HepG2 (cell line): Measurements from ENCODE around the gene ATP6V0E2. TPM values are rescaled to one million over a fixed set of nuclear protein-coding genes. Genes with fewer than 3 reads are reported as not detected.

Experiments
- CHD2 ChIP-seq: IDR thresholded peaks from 2 replicates; pipeline ENCODE4 v1.6.1; 2011; ENCODE audit warnings: low read depth, low read length, improper control_type of control experiment
- CSRNP1 ChIP-seq: sonication (generic); formaldehyde crosslinking; IDR thresholded peaks from 2 replicates; pipeline ENCODE4 v1.8.1; 2023; ENCODE audit warnings: mild to moderate bottlenecking, missing genetic modification reagents
- CTCF ChIP-seq: sonication (generic); formaldehyde crosslinking; IDR thresholded peaks from 2 replicates; pipeline ENCODE4 v1.5.0; 2020; ENCODE audit warnings: mild to moderate bottlenecking, missing genetic modification reagents, moderate library complexity
- EZH2 ChIP-seq: conservative IDR thresholded peaks from 2 replicates; pipeline ENCODE4 v1.6.1; 2012; ENCODE audit warnings: mild to moderate bottlenecking, low read depth, low read length, moderate library complexity
- GLMP ChIP-seq: sonication (generic); formaldehyde crosslinking; IDR thresholded peaks from 2 replicates; pipeline ENCODE4 v1.9.0; 2021; ENCODE audit warnings: missing genetic modification reagents, mild to moderate bottlenecking, borderline replicate concordance
- HMGXB4 ChIP-seq, 2 experiments: sonication (generic) in 1 of 2; formaldehyde crosslinking in 1 of 2; IDR thresholded peaks; 2 replicates each; pipeline versions ENCODE4 v1.4.0 to v1.6.1; 2018 to 2020; ENCODE audit warnings: missing genetic modification reagents in 2 of 2, borderline replicate concordance in 1 of 2, low read depth in 1 of 2, mild to moderate bottlenecking in 1 of 2, missing biosample characterization in 1 of 2
- MATR3 ChIP-seq: sonication (generic); formaldehyde crosslinking; IDR thresholded peaks from 2 replicates; pipeline ENCODE4 v1.4.0; 2020; ENCODE audit warnings: missing genetic modification reagents
- MTA3 ChIP-seq: sonication (generic); formaldehyde crosslinking; IDR thresholded peaks from 2 replicates; pipeline ENCODE4 v1.4.0; 2020; ENCODE audit warnings: missing genetic modification reagents
- NFATC3 ChIP-seq: sonication (generic); formaldehyde crosslinking; IDR thresholded peaks from 2 replicates; pipeline ENCODE4 v1.5.1; 2020; ENCODE audit warnings: mild to moderate bottlenecking, missing genetic modification reagents
- PITX1 ChIP-seq: sonication (generic); formaldehyde crosslinking; IDR thresholded peaks from 2 replicates; pipeline ENCODE4 v1.5.1; 2020; ENCODE audit warnings: mild to moderate bottlenecking, missing genetic modification reagents
- SSRP1 ChIP-seq: IDR thresholded peaks from 2 replicates; pipeline ENCODE4 v1.6.1; 2016; ENCODE audit warnings: control low read depth
- TEAD3 ChIP-seq: optimal IDR thresholded peaks from 2 replicates; pipeline ENCODE3; 2016; ENCODE audit warnings: borderline replicate concordance
- ZBTB46 ChIP-seq: sonication (generic); formaldehyde crosslinking; IDR thresholded peaks from 2 replicates; pipeline ENCODE4 v1.4.0; 2020; ENCODE audit warnings: mild to moderate bottlenecking, missing genetic modification reagents, borderline replicate concordance
- ZNF557 ChIP-seq: sonication (generic); formaldehyde crosslinking; IDR thresholded peaks from 2 replicates; pipeline ENCODE4 v1.4.0; 2020; ENCODE audit warnings: missing genetic modification reagents
- ZNF589 ChIP-seq: sonication (generic); formaldehyde crosslinking; conservative IDR thresholded peaks from 2 replicates; pipeline ENCODE4 v1.8.0; 2022; ENCODE audit warnings: mild to moderate bottlenecking, moderate library complexity, missing genetic modification reagents
- ZNF713 ChIP-seq: sonication (generic); formaldehyde crosslinking; IDR thresholded peaks from 2 replicates; pipeline ENCODE4 v1.4.0; 2020; ENCODE audit warnings: mild to moderate bottlenecking, missing genetic modification reagents
- ZNF792 ChIP-seq: IDR thresholded peaks from 2 replicates; pipeline ENCODE4 v1.6.1; 2016
- ZNF891 ChIP-seq: sonication (generic); formaldehyde crosslinking; IDR thresholded peaks from 2 replicates; pipeline ENCODE4 v1.5.0; 2020; ENCODE audit warnings: mild to moderate bottlenecking, missing genetic modification reagents
- ZSCAN20 ChIP-seq: sonication (generic); formaldehyde crosslinking; IDR thresholded peaks from 2 replicates; pipeline ENCODE4 v1.4.0; 2020; ENCODE audit warnings: missing genetic modification reagents, mild to moderate bottlenecking, borderline replicate concordance
- polyA plus RNA-seq, 8 experiments: library from polyadenylated mRNA; depleted of rRNA in 3 of 8; stranded (reverse) in 7 of 8; unstranded in 1 of 8; fragments of >200 nt; fragmentation: Illumina TruSeq in 4 of 8; extraction: Trizol in 4 of 8; gene quantifications; 2 replicates each; pipeline versions ENCODE4 v1.2.1 to v1.2.3, GENCODE V29; 2011 to 2016; ENCODE audit warnings: low read depth in 4 of 8, missing spikeins in 1 of 8, mixed read lengths in 1 of 8; ENCODE audit not compliant: insufficient read depth in 1 of 8
- total RNA-seq, 5 experiments: library from RNA; depleted of rRNA; stranded (reverse); fragments of >200 nt; fragmentation: Illumina TruSeq; extraction: Trizol; gene quantifications; 2 replicates each; pipeline ENCODE4 v1.2.3, GENCODE V29; 2016; ENCODE audit warnings: low read depth in 1 of 5

ATP6V0E2 gene
- total and polyA plus RNA-seq, 2 of the 13 experiments (the other 11 are each of a cell fraction or from before 2014, with no cell fraction given) = 36.8 to 203 TPM

- TF ChIP-seq CTCF (CRISPR knock-in tag) = peak; percentile 23; the same call in 1 of the 2 replicates
- TF ChIP-seq CSRNP1 = peak; percentile 88
- TF ChIP-seq ZBTB46 (CRISPR knock-in tag) = no peak
- TF ChIP-seq MATR3 (CRISPR knock-in tag) = no peak
- TF ChIP-seq ZNF589 = no peak
- 0 out of 2 replicates have a peak, but pooled peaks have one; percentile 49 for TF ChIP-seq ZNF891 (CRISPR knock-in tag)
- TF ChIP-seq PITX1 (CRISPR knock-in tag) = no peak
- TF ChIP-seq EZH2 = no peak
- TF ChIP-seq CHD2 = no peak
- TF ChIP-seq TEAD3 (CRISPR knock-in tag) = peak; percentile 14
- no peak for TF ChIP-seq GLMP (CRISPR knock-in tag)
- 0 out of 2 replicates have a peak, but pooled peaks have one; percentile 60 for TF ChIP-seq NFATC3 (CRISPR knock-in tag)
- no peak for TF ChIP-seq ZNF792 (CRISPR knock-in tag)
- peak in 1 of 2 experiments; percentile 60; a peak in 2 of 4 replicates for TF ChIP-seq HMGXB4 (CRISPR knock-in tag; IDR thresholded peaks at IDR 0.05; ENCODE audit: borderline replicate concordance in 1 of 2, low read depth in 1 of 2)
- TF ChIP-seq ZNF713 = no peak
- TF ChIP-seq ZSCAN20 (CRISPR knock-in tag) = no peak
- TF ChIP-seq SSRP1 = no peak
- no peak for TF ChIP-seq ZNF557 (CRISPR knock-in tag)
- no peak for TF ChIP-seq MTA3 (CRISPR knock-in tag)
Observed at GRCh38 chr7:149873970-149874643, 338 bp downstream of the ATP6V0E2 start (continued).
